Ectodermal cell (in vitro differentiated cells): ENCODE results near the gene SLC2A9.

Source experiments
- H3K27ac ChIP-seq: 2 replicates; pipeline ENCODE4 v1.7.0; 2013; ENCODE audit warnings: mild to moderate bottlenecking, low read depth, low read length; ENCODE audit not compliant: insufficient read depth, poor library complexity, severe bottlenecking
- H3K27me3 ChIP-seq: 2 replicates; pipeline ENCODE4 v1.7.0; 2013; ENCODE audit warnings: mild to moderate bottlenecking, low read length; ENCODE audit not compliant: insufficient read depth, control insufficient read depth, poor library complexity, severe bottlenecking
- H3K36me3 ChIP-seq: one replicate; pipeline ENCODE4 v1.7.0; 2013; ENCODE audit warnings: low read length; ENCODE audit not compliant: control insufficient read depth, insufficient read depth
- H3K4me1 ChIP-seq: one replicate; pipeline ENCODE4 v1.7.0; 2013; ENCODE audit warnings: low read length; ENCODE audit not compliant: control insufficient read depth, insufficient read depth
- H3K4me3 ChIP-seq: 2 replicates; pipeline ENCODE4 v1.7.0; 2013; ENCODE audit warnings: low read depth, low read length, control low read depth; ENCODE audit not compliant: insufficient read depth
- H3K9me3 ChIP-seq: 2 replicates; pipeline ENCODE4 v1.7.0; 2013; ENCODE audit warnings: mild to moderate bottlenecking, low read length, moderate library complexity; ENCODE audit not compliant: control insufficient read depth
- WGBS, 2 experiments: methylation state at CpG; one replicate each; pipeline ENCODE4 v1.1.7; 2013; ENCODE audit warnings: missing lambda C conversion rate in 2 of 2; 5-methylcytosine and 5-hydroxymethylcytosine counted together

SLC2A9 gene

GRCh38 chr4:9932771-9933170 is 88.5 kb downstream of the SLC2A9 start:
- no peaks in the 10 kb centered on the region for H3K4me1 ChIP-seq
- WGBS, 2 experiments, result 92 to 97% methylated on average over 4 of the region's 4 CpGs
- no peak overlapping the region for H3K27ac ChIP-seq
- no peaks in the 10 kb centered on the region for H3K27me3 ChIP-seq
- no peaks in the 10 kb centered on the region for H3K9me3 ChIP-seq
- H3K4me3 ChIP-seq, result no peak overlapping the region
- H3K36me3 ChIP-seq, result no peaks in the 10 kb centered on the region

DNA sequence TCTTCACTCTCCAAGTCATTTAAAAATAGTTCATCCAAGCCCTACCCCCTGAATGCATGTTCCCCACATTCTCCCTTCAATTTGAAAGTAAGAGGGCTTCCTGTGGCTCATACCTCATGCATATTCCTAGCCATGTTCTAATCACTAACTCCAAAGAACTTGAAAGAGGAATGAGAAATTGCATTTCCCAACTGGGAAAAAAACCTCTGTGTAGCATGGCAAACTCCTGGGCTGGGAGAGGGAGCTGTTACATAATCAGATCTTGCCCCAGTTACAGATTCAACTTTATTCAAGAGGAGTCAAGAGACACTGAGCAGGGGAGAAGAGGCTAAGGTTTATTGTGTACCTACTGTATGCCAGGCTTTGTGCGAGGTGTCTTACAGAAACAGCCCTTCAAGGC is 90.2 kb downstream of the SLC2A9 start:
- H3K4me3 ChIP-seq, result no peak overlapping the region
- H3K9me3 ChIP-seq, result no peaks in the 10 kb centered on the region
- no peaks in the 10 kb centered on the region for H3K4me1 ChIP-seq
- no peaks in the 10 kb centered on the region for H3K27me3 ChIP-seq
- H3K27ac ChIP-seq, result no peak overlapping the region
- WGBS, 2 experiments, result 94 to 100% methylated on average over 1 of the region's 1 CpG
- H3K36me3 ChIP-seq, result no peaks in the 10 kb centered on the region

- 91 to 93% methylated on average over 5 of the region's 5 CpGs for WGBS, 2 experiments
- no peaks in the 10 kb centered on the region for H3K27me3 ChIP-seq
- no peak overlapping the region for H3K27ac ChIP-seq
- H3K9me3 ChIP-seq, result no peaks in the 10 kb centered on the region
- no peaks in the 10 kb centered on the region for H3K4me1 ChIP-seq
- no peak overlapping the region for H3K4me3 ChIP-seq
- no peaks in the 10 kb centered on the region for H3K36me3 ChIP-seq
Measured at GRCh38 chr4:9929111-9929510, 92.2 kb downstream of the SLC2A9 start.

- H3K9me3 ChIP-seq, result no peaks in the 10 kb centered on the region
- H3K27me3 ChIP-seq, result no peaks in the 10 kb centered on the region
- H3K27ac ChIP-seq, result no peak overlapping the region
- no peaks in the 10 kb centered on the region for H3K36me3 ChIP-seq
- WGBS, 2 experiments, result 89 to 91% methylated on average over 10 of the region's 10 CpGs
- no peaks in the 10 kb centered on the region for H3K4me1 ChIP-seq
- no peak overlapping the region for H3K4me3 ChIP-seq
Measured at GRCh38 chr4:9927341-9928007, 93.8 kb downstream of the SLC2A9 start.

- Histone ChIP-seq H3K4me3 (no peak overlapping the region), H3K9me3 (no peaks in the 10 kb centered on the region), H3K4me1 (no peaks in the 10 kb centered on the region), H3K27ac (no peak overlapping the region), H3K36me3 (no peaks in the 10 kb centered on the region), H3K27me3 (no peaks in the 10 kb centered on the region)
- 95 to 98% methylated on average over 3 of the region's 3 CpGs for WGBS, 2 experiments
Measured at GRCh38 chr4:9926586-9926985, 94.7 kb downstream of the SLC2A9 start.

GRCh38 chr4:9925750-9926439 is 95.4 kb downstream of the SLC2A9 start:
- H3K27ac ChIP-seq, result no peak overlapping the region
- H3K4me3 ChIP-seq, result no peak overlapping the region
- no peaks in the 10 kb centered on the region for H3K36me3 ChIP-seq
- WGBS, 2 experiments, result 91 to 94% methylated on average over 8 of the region's 8 CpGs
- no peaks in the 10 kb centered on the region for H3K27me3 ChIP-seq
- H3K4me1 ChIP-seq, result peaks cover under 1% of the 10 kb centered on the region
- H3K9me3 ChIP-seq, result no peaks in the 10 kb centered on the region

GRCh38 chr4:9924750-9925149 is 96.5 kb downstream of the SLC2A9 start:
- 83 to 86% methylated on average over 4 of the region's 4 CpGs for WGBS, 2 experiments
- Histone ChIP-seq H3K27me3 (no peaks in the 10 kb centered on the region), H3K9me3 (no peaks in the 10 kb centered on the region), H3K27ac (no peak overlapping the region), H3K4me3 (no peak overlapping the region), H3K4me1 (peaks cover 8% of the 10 kb centered on the region), H3K36me3 (no peaks in the 10 kb centered on the region)

- 91 to 93% methylated on average over 12 of the region's 12 CpGs for WGBS, 2 experiments
- H3K4me3 ChIP-seq, result no peak overlapping the region
- H3K9me3 ChIP-seq, result no peaks in the 10 kb centered on the region
- H3K36me3 ChIP-seq, result no peaks in the 10 kb centered on the region
- no peaks in the 10 kb centered on the region for H3K27me3 ChIP-seq
- H3K4me1 ChIP-seq, result peaks cover 8% of the 10 kb centered on the region
- no peak overlapping the region for H3K27ac ChIP-seq
Measured at GRCh38 chr4:9923195-9923812, 98.0 kb downstream of the SLC2A9 start.

- Histone ChIP-seq H3K36me3 (no peaks in the 10 kb centered on the region), H3K27ac (no peak overlapping the region), H3K4me1 (peaks cover 8% of the 10 kb centered on the region), H3K4me3 (no peak overlapping the region), H3K27me3 (no peaks in the 10 kb centered on the region), H3K9me3 (no peaks in the 10 kb centered on the region)
- WGBS, 2 experiments, result 18 to 26% methylated on average over 6 of the region's 6 CpGs
Measured at GRCh38 chr4:9921326-9921725, 100.0 kb downstream of the SLC2A9 start.

- H3K36me3 ChIP-seq, result no peaks in the 10 kb centered on the region
- no peak overlapping the region for H3K27ac ChIP-seq
- whole genome bisulfite sequencing, 2 experiments, result 90 to 95% methylated on average over 2 of the region's 2 CpGs
- no peaks in the 10 kb centered on the region for H3K9me3 ChIP-seq
- H3K4me3 ChIP-seq, result no peak overlapping the region
- H3K4me1 ChIP-seq, result peaks cover 8% of the 10 kb centered on the region
- no peaks in the 10 kb centered on the region for H3K27me3 ChIP-seq
Measured at GRCh38 chr4:9920029-9920428, 101.3 kb downstream of the SLC2A9 start.
